Choroid plexus epithelial cell (primary cell): ENCODE data around the gene ATP6V1F.

Experiments used
- DNase-seq: peaks from one replicate; pipeline ENCODE4 v3.0.0-alpha.2; 2010; ENCODE audit warnings: low read depth
- H3K4me3 ChIP-seq: 2 replicates; pipeline ENCODE4 v1.5.1; 2011; ENCODE audit warnings: low read depth, mild to moderate bottlenecking, control low read depth, low read length, moderate library complexity
- CTCF ChIP-seq: conservative IDR thresholded peaks from 2 replicates; pipeline ENCODE4 v1.5.1; 2011; ENCODE audit warnings: low read depth, mild to moderate bottlenecking, control low read depth, inconsistent platforms, low read length, moderate library complexity

ATP6V1F gene

GRCh38 chr7:128871050-128871449 is 8.4 kb downstream of the ATP6V1F start:
- no peak overlapping the region for H3K4me3 ChIP-seq
- DNase-seq: no peak
- TF ChIP-seq CTCF: no peak

- no peak for TF ChIP-seq CTCF
- no peak overlapping the region for H3K4me3 ChIP-seq
- DNase-seq: no peak
These were observed 9.8 kb downstream of the ATP6V1F start for GRCh38 chr7:128872394-128872824.

GRCh38 chr7:128873234-128873633 is 10.6 kb downstream of the ATP6V1F start:
- DNase-seq: no peak
- no peak for TF ChIP-seq CTCF
- H3K4me3 ChIP-seq: no peak overlapping the region

- TF ChIP-seq CTCF: no peak
- H3K4me3 ChIP-seq: no peak overlapping the region
- no peak for DNase-seq
These were observed 11.7 kb downstream of the ATP6V1F start for GRCh38 chr7:128874140-128875031.

- TF ChIP-seq CTCF: no peak
- no peak for DNase-seq
- no peak overlapping the region for H3K4me3 ChIP-seq
These were observed 12.9 kb downstream of the ATP6V1F start for GRCh38 chr7:128875523-128875948.

- DNase-seq: no peak
- H3K4me3 ChIP-seq: no peak overlapping the region
- TF ChIP-seq CTCF: no peak
These were observed 13.5 kb downstream of the ATP6V1F start for GRCh38 chr7:128876127-128876526.

- no peak overlapping the region for H3K4me3 ChIP-seq
- DNase-seq: no peak
- TF ChIP-seq CTCF: no peak
These were observed 13.9 kb downstream of the ATP6V1F start for GRCh38 chr7:128876586-128876977.
